OCI-LY7 (cell line): ENCODE results near the gene OR10V1.

ENCODE experiments used
- CTCF ChIP-seq: fragments of 200-600 bp; sonication (generic); conservative IDR thresholded peaks from 2 replicates; pipeline ENCODE4 v1.5.1; 2014; ENCODE audit warnings: mild to moderate bottlenecking, antibody characterized with exemption, low read length, moderate library complexity, mixed read lengths
- EZH2phosphoT487 ChIP-seq: fragments of 200-600 bp; sonication (generic); IDR thresholded peaks from 2 replicates; pipeline ENCODE4 v1.6.1; 2018; ENCODE audit warnings: low read depth, borderline replicate concordance, mild to moderate bottlenecking, mixed run types, antibody characterized with exemption, low read length, moderate library complexity, mixed read lengths

- no peak for TF ChIP-seq CTCF
- no peak for TF ChIP-seq EZH2phosphoT487
These were observed 40.4 kb downstream of the OR10V1 start for GRCh38 chr11:59673291-59673690.
